IMR-90 (cell line): ENCODE measurements around the gene KCNIP1.

ENCODE experiments used
- CEBPB ChIP-seq: IDR thresholded peaks from 2 replicates; pipeline ENCODE4 v1.6.1; 2012; ENCODE audit warnings: low read depth, low read length, improper control_type of control experiment
- CTCF ChIP-seq: conservative IDR thresholded peaks from 2 replicates; pipeline ENCODE4 v1.5.1; 2012; ENCODE audit warnings: mild to moderate bottlenecking, low read depth, low read length, improper control_type of control experiment
- MAZ ChIP-seq: IDR thresholded peaks from 2 replicates; pipeline ENCODE4 v1.6.1; 2012; ENCODE audit warnings: low read depth, mild to moderate bottlenecking, low read length, improper control_type of control experiment, moderate library complexity, borderline replicate concordance
- NFE2L2 ChIP-seq: fragments of 150-350 bp; IDR thresholded peaks from 2 replicates; pipeline ENCODE4 v1.6.1; 2016; ENCODE audit warnings: low read depth, mild to moderate bottlenecking, low read length
- RAD21 ChIP-seq: IDR thresholded peaks from 2 replicates; pipeline ENCODE4 v1.6.1; 2012; ENCODE audit warnings: low read length, improper control_type of control experiment
- RFX5 ChIP-seq: IDR thresholded peaks from 2 replicates; pipeline ENCODE4 v1.8.0; 2012; ENCODE audit warnings: low read depth, mild to moderate bottlenecking, low read length, moderate library complexity

GRCh38 chr5:170519549-170519948 lies 15.7 kb downstream of the KCNIP1 start:
- TF ChIP-seq RFX5: no peak
- no peak for TF ChIP-seq NFE2L2
- TF ChIP-seq CTCF: no peak
- no peak for TF ChIP-seq RAD21
- no peak for TF ChIP-seq CEBPB
- TF ChIP-seq MAZ: no peak
